ENCODE measurements around the gene OR51B4.

The OR51B4 gene

GRCh38 chr11:5288906-5289550, 12.7 kb downstream of the OR51B4 start:
- in situ Hi-C loops (cut with HindIII; ENCODE audit: low pct_unique_long_range_greater_than_20kb, low sequenced_read_pairs): no loop called here
- TF ChIP-seq JUND (IDR thresholded peaks at IDR 0.05; ENCODE audit: low read depth): no peak
- DNase-seq (ENCODE audit: low read depth in 1 of 2, low spot score in 1 of 2): no peak

DNA sequence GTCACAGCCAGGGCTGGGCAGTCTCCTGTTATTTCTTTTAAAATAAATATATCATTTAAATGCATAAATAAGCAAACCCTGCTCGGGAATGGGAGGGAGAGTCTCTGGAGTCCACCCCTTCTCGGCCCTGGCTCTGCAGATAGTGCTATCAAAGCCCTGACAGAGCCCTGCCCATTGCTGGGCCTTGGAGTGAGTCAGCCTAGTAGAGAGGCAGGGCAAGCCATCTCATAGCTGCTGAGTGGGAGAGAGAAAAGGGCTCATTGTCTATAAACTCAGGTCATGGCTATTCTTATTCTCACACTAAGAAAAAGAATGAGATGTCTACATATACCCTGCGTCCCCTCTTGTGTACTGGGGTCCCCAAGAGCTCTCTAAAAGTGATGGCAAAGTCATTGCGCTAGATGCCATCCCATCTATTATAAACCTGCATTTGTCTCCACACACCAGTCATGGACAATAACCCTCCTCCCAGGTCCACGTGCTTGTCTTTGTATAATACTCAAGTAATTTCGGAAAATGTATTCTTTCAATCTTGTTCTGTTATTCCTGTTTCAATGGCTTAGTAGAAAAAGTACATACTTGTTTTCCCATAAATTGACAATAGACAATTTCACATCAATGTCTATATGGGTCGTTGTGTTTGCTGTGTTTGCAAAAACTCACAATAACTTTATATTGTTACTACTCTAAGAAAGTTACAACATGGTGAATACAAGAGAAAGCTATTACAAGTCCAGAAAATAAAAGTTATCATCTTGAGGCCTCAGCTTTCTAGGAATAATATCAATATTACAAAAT, 13.4 kb downstream of the OR51B4 start:
- DNase-seq (ENCODE audit: low read depth in 1 of 2, low spot score in 1 of 2): no peak
- in situ Hi-C loops (cut with HindIII; ENCODE audit: low pct_unique_long_range_greater_than_20kb, low sequenced_read_pairs): no loop called here
- no peak for TF ChIP-seq JUND (IDR thresholded peaks at IDR 0.05; ENCODE audit: low read depth)

GRCh38 chr11:5286901-5287300, 14.8 kb downstream of the OR51B4 start:
- in situ Hi-C loops (cut with HindIII; ENCODE audit: low pct_unique_long_range_greater_than_20kb, low sequenced_read_pairs): no loop called here
- no peak for DNase-seq (ENCODE audit: low read depth in 1 of 2, low spot score in 1 of 2)
- TF ChIP-seq JUND (IDR thresholded peaks at IDR 0.05; ENCODE audit: low read depth): no peak

DNA sequence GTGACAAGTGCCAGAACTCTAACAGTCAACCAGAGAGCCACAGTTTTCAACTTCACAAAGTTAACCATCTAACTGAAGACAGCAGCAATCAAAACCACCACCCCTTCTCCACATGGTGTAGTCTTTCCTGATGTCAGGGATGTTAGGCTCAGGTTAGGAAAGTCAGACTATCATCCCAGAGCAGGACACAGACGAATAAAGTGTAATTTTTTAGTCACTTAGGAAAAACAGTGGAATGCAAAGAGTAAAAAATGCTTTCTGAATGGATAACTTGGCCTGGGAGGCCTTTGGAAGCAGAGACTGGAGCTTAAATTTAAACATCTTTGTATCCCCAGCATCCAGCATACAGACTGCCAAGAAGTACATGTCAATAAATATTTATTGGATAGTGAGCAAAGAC, 15.4 kb downstream of the OR51B4 start:
- no peak for DNase-seq (ENCODE audit: low read depth in 1 of 2, low spot score in 1 of 2)
- in situ Hi-C loops (cut with HindIII; ENCODE audit: low pct_unique_long_range_greater_than_20kb, low sequenced_read_pairs): no loop called here
- no peak for TF ChIP-seq JUND (IDR thresholded peaks at IDR 0.05; ENCODE audit: low read depth)

GRCh38 chr11:5285703-5286340, 15.9 kb downstream of the OR51B4 start:
- TF ChIP-seq JUND (IDR thresholded peaks at IDR 0.05; ENCODE audit: low read depth): no peak
- no peak for DNase-seq (ENCODE audit: low read depth in 1 of 2, low spot score in 1 of 2)
- in situ Hi-C loops (cut with HindIII; ENCODE audit: low pct_unique_long_range_greater_than_20kb, low sequenced_read_pairs): no loop called here

DNA sequence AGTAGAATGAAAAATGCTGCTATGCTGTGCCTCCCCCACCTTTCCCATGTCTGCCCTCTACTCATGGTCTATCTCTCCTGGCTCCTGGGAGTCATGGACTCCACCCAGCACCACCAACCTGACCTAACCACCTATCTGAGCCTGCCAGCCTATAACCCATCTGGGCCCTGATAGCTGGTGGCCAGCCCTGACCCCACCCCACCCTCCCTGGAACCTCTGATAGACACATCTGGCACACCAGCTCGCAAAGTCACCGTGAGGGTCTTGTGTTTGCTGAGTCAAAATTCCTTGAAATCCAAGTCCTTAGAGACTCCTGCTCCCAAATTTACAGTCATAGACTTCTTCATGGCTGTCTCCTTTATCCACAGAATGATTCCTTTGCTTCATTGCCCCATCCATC, 17.1 kb downstream of the OR51B4 start:
- in situ Hi-C loops (cut with HindIII; ENCODE audit: low pct_unique_long_range_greater_than_20kb, low sequenced_read_pairs): no loop called here

GRCh38 chr11:5283882-5284281, 17.9 kb downstream of the OR51B4 start:
- no peak for DNase-seq (ENCODE audit: low read depth in 1 of 2, low spot score in 1 of 2)
- in situ Hi-C loops (cut with HindIII; ENCODE audit: low pct_unique_long_range_greater_than_20kb, low sequenced_read_pairs): no loop called here
- TF ChIP-seq JUND (IDR thresholded peaks at IDR 0.05; ENCODE audit: low read depth): no peak

More for the DNA sequence above, 17.1 kb downstream of the OR51B4 start:
- no peak for TF ChIP-seq JUND (IDR thresholded peaks at IDR 0.05; ENCODE audit: low read depth)
- DNase-seq (ENCODE audit: low read depth in 1 of 2, low spot score in 1 of 2): no peak

GRCh38 chr11:5283086-5283485, 18.7 kb downstream of the OR51B4 start:
- no peak for DNase-seq (ENCODE audit: low read depth in 1 of 2, low spot score in 1 of 2)
- in situ Hi-C loops (cut with HindIII; ENCODE audit: low pct_unique_long_range_greater_than_20kb, low sequenced_read_pairs): no loop called here
- TF ChIP-seq JUND (IDR thresholded peaks at IDR 0.05; ENCODE audit: low read depth): no peak

GRCh38 chr11:5282628-5283027, 19.1 kb downstream of the OR51B4 start:
- TF ChIP-seq JUND (IDR thresholded peaks at IDR 0.05; ENCODE audit: low read depth): no peak
- DNase-seq (ENCODE audit: low read depth in 1 of 2, low spot score in 1 of 2): no peak
- in situ Hi-C loops (cut with HindIII; ENCODE audit: low pct_unique_long_range_greater_than_20kb, low sequenced_read_pairs): no loop called here

DNA sequence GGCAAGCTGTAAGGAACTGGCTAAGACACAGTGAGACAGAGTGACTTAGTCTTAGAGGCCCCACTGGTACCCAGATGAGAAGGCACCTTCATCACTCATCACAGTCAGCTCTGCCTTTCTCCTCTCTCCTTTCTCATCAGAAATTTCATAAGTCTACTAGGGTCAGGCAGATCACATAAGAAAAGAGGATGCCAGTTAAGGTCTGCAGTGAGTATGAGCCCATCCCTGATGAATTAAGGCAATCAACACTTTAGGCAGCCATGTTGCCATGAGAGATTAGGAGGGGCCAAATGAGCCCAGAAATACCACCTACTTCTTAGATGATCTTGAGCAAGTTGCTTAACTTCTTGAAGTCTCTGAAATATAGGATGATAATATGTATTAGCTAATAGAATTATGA, 20.1 kb downstream of the OR51B4 start:
- no peak for DNase-seq (ENCODE audit: low read depth in 1 of 2, low spot score in 1 of 2)
- in situ Hi-C loops (cut with HindIII; ENCODE audit: low pct_unique_long_range_greater_than_20kb, low sequenced_read_pairs): no loop called here
- no peak for TF ChIP-seq JUND (IDR thresholded peaks at IDR 0.05; ENCODE audit: low read depth)

DNA sequence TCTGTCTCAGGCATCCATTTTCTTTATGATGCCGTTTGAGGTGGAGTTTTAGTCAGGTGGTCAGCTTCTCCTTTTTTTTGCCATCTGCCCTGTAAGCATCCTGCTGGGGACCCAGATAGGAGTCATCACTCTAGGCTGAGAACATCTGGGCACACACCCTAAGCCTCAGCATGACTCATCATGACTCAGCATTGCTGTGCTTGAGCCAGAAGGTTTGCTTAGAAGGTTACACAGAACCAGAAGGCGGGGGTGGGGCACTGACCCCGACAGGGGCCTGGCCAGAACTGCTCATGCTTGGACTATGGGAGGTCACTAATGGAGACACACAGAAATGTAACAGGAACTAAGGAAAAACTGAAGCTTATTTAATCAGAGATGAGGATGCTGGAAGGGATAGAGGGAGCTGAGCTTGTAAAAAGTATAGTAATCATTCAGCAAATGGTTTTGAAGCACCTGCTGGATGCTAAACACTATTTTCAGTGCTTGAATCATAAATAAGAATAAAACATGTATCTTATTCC, 21.1 kb downstream of the OR51B4 start:
- TF ChIP-seq JUND (IDR thresholded peaks at IDR 0.05; ENCODE audit: low read depth): no peak
- peak in 1 of 2 experiments; percentile 3 for DNase-seq (ENCODE audit: low read depth in 1 of 2, low spot score in 1 of 2)
- in situ Hi-C loops (cut with HindIII; ENCODE audit: low pct_unique_long_range_greater_than_20kb, low sequenced_read_pairs): no loop called here

DNA sequence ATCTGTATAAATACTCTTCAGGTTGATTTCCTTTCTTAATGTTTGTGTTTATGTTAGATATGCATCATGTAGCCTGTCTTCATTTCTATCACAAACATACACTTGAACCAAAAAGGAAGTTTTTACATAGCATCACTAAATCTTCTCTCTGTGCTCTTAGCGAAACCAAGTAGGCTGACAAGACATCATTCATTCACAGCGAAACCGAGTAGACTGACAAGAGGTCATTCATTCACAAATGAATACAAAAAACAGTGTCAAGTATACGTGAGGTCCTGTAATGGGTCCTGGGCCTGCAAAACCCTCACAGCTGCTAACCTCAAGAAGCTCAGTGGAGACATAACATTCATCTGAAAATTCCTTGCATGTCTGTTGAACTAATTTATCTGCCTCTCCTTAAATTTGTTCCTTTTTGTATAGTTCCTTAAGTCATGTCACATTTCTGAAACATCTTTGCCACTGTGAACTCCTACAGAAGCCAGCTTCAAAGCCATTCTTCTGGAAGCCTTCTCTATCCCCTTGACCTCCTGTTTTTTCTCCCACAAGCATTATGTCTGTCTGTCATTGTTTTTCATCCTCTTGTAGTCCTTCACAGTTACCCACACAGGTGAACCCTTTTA, 22.2 kb downstream of the OR51B4 start:
- in situ Hi-C loops (cut with HindIII; ENCODE audit: low pct_unique_long_range_greater_than_20kb, low sequenced_read_pairs): no loop called here
- no peak for TF ChIP-seq JUND (IDR thresholded peaks at IDR 0.05; ENCODE audit: low read depth)
- no peak for DNase-seq (ENCODE audit: low read depth in 1 of 2, low spot score in 1 of 2)

Measured in T47D (cell line).